SK-N-SH treated with all-trans-retinoic acid at 6 μM for 48 hours (cell line): Measurements from ENCODE around the gene ZNFX1.

Source experiments
- ARNTL ChIP-seq: fragments of 450-650 bp; formaldehyde crosslinking; IDR thresholded peaks from 2 replicates; pipeline ENCODE4 v1.5.0; 2020; ENCODE audit warnings: low read depth, mild to moderate bottlenecking, moderate library complexity, borderline replicate concordance
- CREB5 ChIP-seq: fragments of 250-450 bp; sonication (Bioruptor Pico); IDR thresholded peaks from 2 replicates; pipeline ENCODE4 v1.5.1; 2020; ENCODE audit warnings: low read depth, mild to moderate bottlenecking, moderate library complexity
- CSDC2 ChIP-seq: fragments of 250-450 bp; sonication (Bioruptor Pico); IDR thresholded peaks from 2 replicates; pipeline ENCODE4 v1.5.0; 2020; ENCODE audit warnings: mild to moderate bottlenecking, moderate library complexity
- RARB ChIP-seq: fragments of 250-450 bp; sonication (Bioruptor Pico); IDR thresholded peaks from 2 replicates; pipeline ENCODE4 v1.8.0; 2021; ENCODE audit warnings: mild to moderate bottlenecking, moderate library complexity
- ZNF70 ChIP-seq: fragments of 450-650 bp; formaldehyde crosslinking; IDR thresholded peaks from 2 replicates; pipeline ENCODE4 v1.5.0; 2020; ENCODE audit warnings: mild to moderate bottlenecking, moderate library complexity
- ZNF8 ChIP-seq: fragments of 450-650 bp; formaldehyde crosslinking; IDR thresholded peaks from 2 replicates; pipeline ENCODE4 v1.5.0; 2020; ENCODE audit warnings: mild to moderate bottlenecking, moderate library complexity

GRCh38 chr20:49225896-49226295 is 52.0 kb downstream of the ZNFX1 start:
- TF ChIP-seq CREB5 (CRISPR knock-in tag) (no peak), ZNF70 (no peak), CSDC2 (CRISPR knock-in tag) (no peak), ARNTL (CRISPR knock-in tag) (no peak), ZNF8 (CRISPR knock-in tag) (no peak), RARB (CRISPR knock-in tag) (no peak)
